KG1 (cell line): ENCODE results near the gene FAIM2.
"Not testable (repeated sequence)": the region's sequence is repeated elsewhere in the genome, so short reads cannot be mapped to it uniquely, and the experiment has no call there.

ENCODE experiments used
- DNase-seq: peaks from one replicate; lab custom pipeline; 2025; lab: John Stamatoyannopoulos, UW

The FAIM2 gene

GRCh38 chr12:49877066-49877465 is 26.6 kb downstream of the FAIM2 start:
- DNase-seq: no peak

- no peak for DNase-seq
Observed at GRCh38 chr12:49876070-49876469, 27.6 kb downstream of the FAIM2 start.

- no peak for DNase-seq
Observed at GRCh38 chr12:49875115-49875720, 28.5 kb downstream of the FAIM2 start.

GRCh38 chr12:49874142-49874897 is 29.4 kb downstream of the FAIM2 start:
- no peak for DNase-seq

- no peak for DNase-seq
Observed at GRCh38 chr12:49873361-49873934, 30.3 kb downstream of the FAIM2 start.

GRCh38 chr12:49872781-49873181 is 30.9 kb downstream of the FAIM2 start:
- no peak for DNase-seq

- DNase-seq: no peak
Observed at GRCh38 chr12:49872381-49872780, 31.3 kb downstream of the FAIM2 start.

- DNase-seq: not testable (repeated sequence)
Observed at GRCh38 chr12:49871811-49872251, 31.9 kb downstream of the FAIM2 start.

GRCh38 chr12:49871263-49871561 is 32.5 kb downstream of the FAIM2 start:
- DNase-seq: no peak

- no peak for DNase-seq
Observed at GRCh38 chr12:49870501-49871262, 33.0 kb downstream of the FAIM2 start.

- no peak for DNase-seq
Observed at GRCh38 chr12:49869816-49870500, 33.7 kb downstream of the FAIM2 start.

GRCh38 chr12:49868952-49869815 is 34.5 kb downstream of the FAIM2 start:
- peak; percentile 43 for DNase-seq

GRCh38 chr12:49868449-49868848 is 35.3 kb downstream of the FAIM2 start:
- DNase-seq: no peak

- DNase-seq: no peak
Observed at GRCh38 chr12:49867570-49868341, 35.9 kb downstream of the FAIM2 start.

GRCh38 chr12:49866859-49867569 is 36.7 kb downstream of the FAIM2 start:
- no peak for DNase-seq

GRCh38 chr12:49865782-49866135 is 37.9 kb downstream of the FAIM2 start:
- no peak for DNase-seq

GRCh38 chr12:49865109-49865781 is 38.5 kb downstream of the FAIM2 start:
- DNase-seq: no peak

GRCh38 chr12:49864798-49865090 is 39.0 kb downstream of the FAIM2 start:
- no peak for DNase-seq
